Keratinocyte (primary cell): ENCODE measurements around the gene TMEM45A. TPM values are rescaled to one million over a fixed set of nuclear protein-coding genes. Genes with fewer than 3 reads are reported as not detected.

Experiments used
- DNase-seq: peaks from one replicate; pipeline ENCODE4 v3.0.0-alpha.2; 2011; ENCODE audit warnings: low read depth, missing footprints, low spot score
- FAIRE-seq: peaks from 2 replicates; lab custom pipeline; 2011; peaks lifted over from hg19 to GRCh38; lab: Jason Lieb, UNC
- H2AFZ ChIP-seq: 2 replicates; pipeline ENCODE4 v1.6.0; 2012; ENCODE audit warnings: low read length, control low read depth, inconsistent platforms; ENCODE audit not compliant: control insufficient read depth
- H3K27ac ChIP-seq: 2 replicates; pipeline ENCODE4 v1.5.1; 2011; ENCODE audit warnings: low read length; ENCODE audit not compliant: control insufficient read depth, insufficient read depth
- H3K27me3 ChIP-seq: 3 replicates; pipeline ENCODE4 v1.6.0; 2011; ENCODE audit warnings: low read length; ENCODE audit not compliant: control insufficient read depth, insufficient read depth; ENCODE audit errors: extremely low read depth
- H3K36me3 ChIP-seq, 2 experiments: 2 replicates in 1 of 2; 3 replicates in 1 of 2; pipeline ENCODE4 v1.5.1; 2011; ENCODE audit warnings: low read length in 2 of 2, mild to moderate bottlenecking in 1 of 2; ENCODE audit not compliant: control insufficient read depth in 2 of 2, insufficient read depth in 2 of 2; ENCODE audit errors: extremely low read depth in 1 of 2
- H3K4me1 ChIP-seq: 3 replicates; pipeline ENCODE4 v1.5.1; 2011; ENCODE audit warnings: low read length; ENCODE audit not compliant: control insufficient read depth, insufficient read depth; ENCODE audit errors: extremely low read depth
- H3K4me2 ChIP-seq: 3 replicates; pipeline ENCODE4 v1.6.0; 2011; ENCODE audit warnings: low read depth, low read length; ENCODE audit not compliant: control insufficient read depth, insufficient read depth; ENCODE audit errors: extremely low read depth
- H3K4me3 ChIP-seq, 3 experiments: fragments of 200-600 bp in 1 of 3; sonication (generic) in 1 of 3; 2 replicates in 2 of 3; 3 replicates in 1 of 3; pipeline ENCODE4 v1.5.1; 2011 to 2016; ENCODE audit warnings: low read length in 3 of 3, mild to moderate bottlenecking in 3 of 3, control low read depth in 2 of 3, inconsistent platforms in 1 of 3, low read depth in 1 of 3, mixed read lengths in 1 of 3, mixed run types in 1 of 3, moderate library complexity in 1 of 3; ENCODE audit not compliant: control insufficient read depth in 2 of 3, insufficient read depth in 2 of 3; ENCODE audit errors: extremely low read depth in 1 of 3
- H3K79me2 ChIP-seq: 2 replicates; pipeline ENCODE4 v1.6.0; 2012; ENCODE audit warnings: low read length; ENCODE audit not compliant: control insufficient read depth, insufficient read depth
- H3K9ac ChIP-seq: 3 replicates; pipeline ENCODE4 v1.6.0; 2011; ENCODE audit warnings: low read length; ENCODE audit not compliant: control insufficient read depth, insufficient read depth; ENCODE audit errors: extremely low read depth
- H3K9me1 ChIP-seq: 3 replicates; pipeline ENCODE4 v1.6.0; 2011; ENCODE audit warnings: low read length; ENCODE audit not compliant: control insufficient read depth, insufficient read depth; ENCODE audit errors: extremely low read depth
- H3K9me3 ChIP-seq: 2 replicates; pipeline ENCODE4 v1.5.1; 2012; ENCODE audit warnings: low read depth, low read length; ENCODE audit not compliant: control insufficient read depth
- H4K20me1 ChIP-seq: 3 replicates; pipeline ENCODE4 v1.6.0; 2011; ENCODE audit warnings: low read length; ENCODE audit not compliant: control insufficient read depth, insufficient read depth; ENCODE audit errors: extremely low read depth
- EZH2 ChIP-seq: IDR thresholded peaks from one replicate; pipeline ENCODE4 v1.6.1; 2012; ENCODE audit warnings: inconsistent platforms, mild to moderate bottlenecking, low read length, moderate library complexity
- dilution Hi-C: fragments of 300-500 bp; cut with MboI; formaldehyde crosslinking; loops from one replicate; pipeline ENCODE4 v1.7.0; 2020; ENCODE audit warnings: low sequenced_read_pairs; ENCODE audit not compliant: extremely low pct_ligation_motif_present
- polyA plus RNA-seq, 5 experiments: library from polyadenylated mRNA; depleted of rRNA in 3 of 5; stranded (reverse) in 3 of 5; stranded (forward) in 1 of 5; unstranded in 1 of 5; fragments of >200 nt; gene quantifications; 1 replicate in 1 of 5; 2 replicates in 3 of 5; 3 replicates in 1 of 5; pipeline versions ENCODE4 v1.2.1 to v1.2.3, GENCODE V29; 2011 to 2012; ENCODE audit warnings: missing spikeins in 2 of 5, low read depth in 1 of 5, low replicate concordance in 1 of 5
- TF ChIP-seq, protein P1 (sequence below), 3 experiments: IDR thresholded peaks in 1 of 3; conservative IDR thresholded peaks in 1 of 3; optimal IDR thresholded peaks in 1 of 3; 2 replicates in 2 of 3; 3 replicates in 1 of 3; pipeline versions ENCODE3 to v1.5.1; 2011; ENCODE audit warnings: low read length in 3 of 3, mild to moderate bottlenecking in 3 of 3, moderate library complexity in 2 of 3, control low read depth in 1 of 3, inconsistent platforms in 1 of 3; ENCODE audit not compliant: insufficient read depth in 2 of 3; ENCODE audit errors: extremely low read depth in 1 of 3

TMEM45A gene
- polyA plus RNA-seq, 1 donor (not counting 4 experiments of a cell fraction or from before 2014, with no cell fraction given) = 57.2 TPM

- peaks cover 43% of the 10 kb centered on the region for H3K4me1 ChIP-seq
- H3K4me2 ChIP-seq = no peak overlapping the region
- no peak for TF ChIP-seq EZH2
- TF ChIP-seq, protein P1, sequence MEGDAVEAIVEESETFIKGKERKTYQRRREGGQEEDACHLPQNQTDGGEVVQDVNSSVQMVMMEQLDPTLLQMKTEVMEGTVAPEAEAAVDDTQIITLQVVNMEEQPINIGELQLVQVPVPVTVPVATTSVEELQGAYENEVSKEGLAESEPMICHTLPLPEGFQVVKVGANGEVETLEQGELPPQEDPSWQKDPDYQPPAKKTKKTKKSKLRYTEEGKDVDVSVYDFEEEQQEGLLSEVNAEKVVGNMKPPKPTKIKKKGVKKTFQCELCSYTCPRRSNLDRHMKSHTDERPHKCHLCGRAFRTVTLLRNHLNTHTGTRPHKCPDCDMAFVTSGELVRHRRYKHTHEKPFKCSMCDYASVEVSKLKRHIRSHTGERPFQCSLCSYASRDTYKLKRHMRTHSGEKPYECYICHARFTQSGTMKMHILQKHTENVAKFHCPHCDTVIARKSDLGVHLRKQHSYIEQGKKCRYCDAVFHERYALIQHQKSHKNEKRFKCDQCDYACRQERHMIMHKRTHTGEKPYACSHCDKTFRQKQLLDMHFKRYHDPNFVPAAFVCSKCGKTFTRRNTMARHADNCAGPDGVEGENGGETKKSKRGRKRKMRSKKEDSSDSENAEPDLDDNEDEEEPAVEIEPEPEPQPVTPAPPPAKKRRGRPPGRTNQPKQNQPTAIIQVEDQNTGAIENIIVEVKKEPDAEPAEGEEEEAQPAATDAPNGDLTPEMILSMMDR (optimal IDR thresholded peaks at IDR 0.05 in 1 of 3, IDR thresholded peaks at IDR 0.05 in 1 of 3, conservative IDR thresholded peaks at IDR 0.05 in 1 of 3; ENCODE audit: extremely low read depth in 1 of 3, insufficient read depth in 2 of 3, low read length in 3 of 3) = no peak
- H3K4me3 ChIP-seq = no peak overlapping the region
- H3K9me3 ChIP-seq = no peaks in the 10 kb centered on the region
- no peaks in the 10 kb centered on the region for H3K9me1 ChIP-seq
- no peaks in the 10 kb centered on the region for H3K36me3 ChIP-seq
- no peak for DNase-seq
- no peak overlapping the region for H3K27ac ChIP-seq
- H3K79me2 ChIP-seq = no peaks in the 10 kb centered on the region
- dilution Hi-C loops = no loop called here
- FAIRE-seq = no peak
- H4K20me1 ChIP-seq = no peaks in the 10 kb centered on the region
- H2AFZ ChIP-seq = no peak overlapping the region
- H3K9ac ChIP-seq = no peak overlapping the region
- H3K27me3 ChIP-seq = no peaks in the 10 kb centered on the region
These were observed 68.0 kb downstream of the TMEM45A start for GRCh38 chr3:100560426-100560825.

DNA sequence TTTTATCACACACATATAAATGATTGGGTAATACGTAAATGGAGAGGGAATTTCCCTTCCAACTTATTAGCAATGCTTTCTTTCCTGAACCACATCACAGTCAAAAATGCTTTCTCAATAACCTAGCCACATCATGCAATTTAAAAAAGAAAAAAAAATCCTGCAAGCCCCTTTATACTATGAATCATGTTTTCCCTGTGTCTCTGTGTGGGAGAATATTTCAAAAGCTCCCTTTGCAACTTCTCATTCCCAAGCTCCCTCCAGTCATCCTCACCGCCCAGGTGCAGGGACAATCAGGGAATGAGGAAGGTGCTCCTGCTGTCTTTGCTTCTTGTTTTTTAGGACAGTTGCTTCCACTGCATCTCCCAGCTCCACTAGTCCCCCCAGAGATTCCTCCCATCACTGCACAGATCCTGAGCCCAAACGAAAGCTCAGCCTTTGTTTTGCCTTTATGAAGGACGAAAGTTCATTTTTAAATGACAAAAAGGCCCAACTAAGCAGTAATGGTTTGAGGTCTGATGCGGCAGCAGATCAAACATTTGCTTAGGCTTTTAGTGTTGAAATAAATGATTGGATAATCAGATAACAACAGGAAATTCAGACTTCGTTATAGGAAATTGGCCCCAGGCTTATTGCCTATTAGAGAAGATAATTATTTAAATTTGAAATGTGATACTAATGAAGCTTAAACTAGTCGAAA lies 69.2 kb downstream of the TMEM45A start:
- peaks cover 39% of the 10 kb centered on the region for H3K4me1 ChIP-seq
- peak overlapping the region; percentile 36 for H2AFZ ChIP-seq
- DNase-seq (no peak), FAIRE-seq (peak; percentile 69)
- H3K9me1 ChIP-seq = no peaks in the 10 kb centered on the region
- H3K79me2 ChIP-seq = no peaks in the 10 kb centered on the region
- peak overlapping the region; percentile 80 for H3K4me2 ChIP-seq
- dilution Hi-C loops = no loop called here
- no peaks in the 10 kb centered on the region for H4K20me1 ChIP-seq
- peak overlapping the region; percentile 80 for H3K27ac ChIP-seq
- H3K4me3 ChIP-seq = peak overlapping the region in 2 of 3 experiments; percentile 9 to 33
- peak overlapping the region; percentile 59 for H3K9ac ChIP-seq
- no peaks in the 10 kb centered on the region for H3K27me3 ChIP-seq
- TF ChIP-seq, protein P1 (optimal IDR thresholded peaks at IDR 0.05 in 1 of 3, IDR thresholded peaks at IDR 0.05 in 1 of 3, conservative IDR thresholded peaks at IDR 0.05 in 1 of 3; ENCODE audit: extremely low read depth in 1 of 3, insufficient read depth in 2 of 3, low read length in 3 of 3) = no peak
- no peak for TF ChIP-seq EZH2
- H3K9me3 ChIP-seq = no peaks in the 10 kb centered on the region
- no peaks in the 10 kb centered on the region for H3K36me3 ChIP-seq
